ENCODE measurements around the gene CACNA2D4. TPM values are rescaled to one million over a fixed set of nuclear protein-coding genes. Genes with fewer than 3 reads are reported as not detected.

Gene CACNA2D4
- total RNA-seq, 8 experiments from 2014 or later, result 0.22 to 2.5 (median 1.1) TPM

DNA sequence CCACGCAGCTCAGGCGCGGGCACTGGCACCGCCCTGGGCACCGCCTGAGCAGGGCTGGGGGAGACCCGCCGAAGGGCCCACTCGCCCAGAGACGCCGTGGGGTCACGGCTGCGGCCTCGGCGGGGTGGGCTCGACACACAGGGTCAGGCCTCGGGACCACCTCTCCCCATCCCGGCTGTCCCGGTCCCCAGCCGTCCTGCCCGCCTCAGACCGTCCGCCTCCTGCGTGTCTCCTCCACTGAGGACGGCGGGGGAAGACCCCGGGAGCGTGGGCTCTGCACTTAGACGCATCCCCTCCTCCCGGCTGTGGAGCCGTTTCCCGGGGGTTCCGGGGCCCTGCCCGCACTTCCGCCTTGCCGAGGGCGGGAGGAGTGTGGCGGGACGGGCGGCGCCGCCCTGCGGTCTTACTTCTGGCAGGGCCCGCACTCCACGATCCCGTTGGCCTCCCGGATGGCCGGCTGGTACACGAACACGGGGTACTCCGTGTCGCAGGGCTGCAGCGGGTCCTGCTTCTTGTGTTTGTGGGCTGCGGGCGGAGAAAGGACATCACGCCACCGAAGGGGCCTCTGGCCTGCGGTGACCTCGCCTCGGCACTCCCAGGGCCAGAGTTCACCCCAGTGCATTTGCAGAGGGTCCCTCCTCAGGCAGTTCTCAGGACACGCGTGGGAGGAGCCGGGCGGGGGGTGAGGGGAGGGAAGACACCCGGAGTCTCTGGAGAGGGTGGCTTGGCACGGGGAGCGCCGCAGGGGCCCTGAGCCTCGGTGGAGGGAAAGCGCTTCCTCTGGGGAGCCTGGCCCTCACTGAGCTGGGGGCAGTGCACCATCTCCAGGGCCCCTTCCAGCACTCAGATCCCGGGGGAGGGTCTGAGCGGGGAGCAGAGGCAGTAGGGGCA lies 121.2 kb downstream of the CACNA2D4 start:
- peak in 2 of 8 experiments; percentile 8 to 16 for ATAC-seq (replicated peaks in 6 of 8)
- Histone ChIP-seq H3K4me1 (replicated peaks in 1 of 2) (peaks cover 21 to 24% of the 10 kb centered on the region in 2 donors), H3K27ac (no peak overlapping the region), H3K4me3 (no peak overlapping the region)
- 40 to 100% methylated on average over 1 to 5 of the region's 71 CpGs; no CpG with 5 or more reads in 8 of the 10 experiments for WGBS, 10 experiments
- in situ Hi-C loops (cut with MboI; ENCODE audit: low pct_unique_long_range_greater_than_20kb in 2 of 9, low sequenced_read_pairs in 9 of 9, unreplicated experiment in 9 of 9), result loop anchor here in 7 of 9 experiments (10.0 to 25.0 kb wide), 5 partner anchors 135 to 160 kb away; partner anchors contain the start of gene WNT5B (in 3 of the 7)

DNA sequence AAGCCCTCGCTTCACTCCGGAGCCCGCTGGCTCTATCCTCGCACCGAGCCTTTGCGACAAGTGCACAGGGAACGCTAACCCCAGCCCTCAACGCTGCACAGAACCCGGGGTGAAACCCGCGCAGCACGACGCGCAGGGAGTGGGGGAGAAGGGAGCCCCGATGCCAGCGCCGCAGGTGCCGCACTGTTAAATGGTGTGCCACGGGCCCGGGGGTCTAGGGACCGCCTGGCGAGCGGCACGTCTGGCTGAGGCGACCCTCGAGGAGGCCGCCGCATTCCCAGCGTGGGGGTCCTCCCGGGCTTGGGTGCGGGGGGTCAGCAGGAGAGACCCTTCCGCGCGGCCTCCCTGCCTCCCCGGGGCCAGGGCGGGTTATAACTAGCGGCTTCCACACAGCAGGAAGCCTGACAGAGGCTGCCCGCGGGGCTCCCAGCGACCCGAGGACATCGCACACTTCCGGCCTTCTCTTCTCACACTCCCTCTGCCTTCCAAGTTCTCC lies 121.9 kb downstream of the CACNA2D4 start:
- in situ Hi-C loops (cut with MboI; ENCODE audit: low pct_unique_long_range_greater_than_20kb in 2 of 9, low sequenced_read_pairs in 9 of 9, unreplicated experiment in 9 of 9), result loop anchor here in 7 of 9 experiments (10.0 to 25.0 kb wide), 5 partner anchors 134 to 159 kb away; partner anchors contain the start of gene WNT5B (in 3 of the 7)
- peaks cover 15 to 22% of the 10 kb centered on the region in 2 donors for H3K4me1 ChIP-seq (replicated peaks in 1 of 2)
- 7 to 100% (median 26%) methylated on average over 1 to 4 of the region's 43 CpGs; no CpG with 5 or more reads in 7 of the 10 experiments for WGBS, 10 experiments
- ATAC-seq (replicated peaks in 6 of 8), result peak in 4 of 8 experiments; percentile 0 to 26 (median 17)
- peak overlapping the region in 4 of 5 donors; percentile 2 to 19 (median 14) for H3K4me3 ChIP-seq
- H3K27ac ChIP-seq, result no peak overlapping the region

DNA sequence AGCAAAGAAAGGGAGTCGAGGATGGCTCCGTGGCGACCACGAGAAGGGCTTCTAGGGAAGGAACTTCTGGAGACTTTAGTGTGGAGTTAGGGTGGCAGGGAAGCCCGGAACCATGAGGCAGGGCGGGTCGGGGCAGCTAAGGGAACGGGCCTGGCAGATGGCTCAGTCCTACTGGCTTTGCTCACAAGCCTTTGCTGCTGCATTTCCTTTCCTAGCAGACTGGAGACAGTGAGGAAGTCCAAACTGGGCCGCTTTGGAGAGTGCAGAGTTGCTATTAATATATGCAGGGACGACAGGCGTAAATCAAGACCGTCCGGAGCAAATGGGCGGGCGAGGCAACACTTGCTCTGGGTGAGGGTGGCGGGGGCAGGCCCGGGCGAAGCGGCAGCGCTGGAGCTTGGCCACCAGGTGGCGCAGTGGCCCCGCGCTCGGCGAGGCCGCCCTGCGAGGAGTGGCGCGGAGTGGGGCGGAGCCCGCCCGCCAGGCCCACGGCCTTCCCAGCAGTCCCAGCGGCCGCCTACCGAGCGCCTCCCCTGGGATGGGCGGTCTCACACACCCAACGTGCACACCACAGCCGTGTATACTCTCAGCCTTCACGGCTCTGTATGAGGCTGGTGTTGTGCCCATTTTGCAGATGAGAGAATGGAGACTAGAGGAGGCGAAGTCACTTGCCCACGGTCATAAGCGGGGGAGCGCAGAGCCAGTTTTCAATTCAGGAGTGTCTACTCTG lies 122.5 kb downstream of the CACNA2D4 start:
- H3K4me1 ChIP-seq (replicated peaks in 1 of 2), result peaks cover 9 to 17% of the 10 kb centered on the region in 2 donors
- peak overlapping the region in 4 of 5 donors; percentile 2 to 19 (median 14) for H3K4me3 ChIP-seq
- peak; percentile 75 to 93 (median 86) for ATAC-seq (replicated peaks in 6 of 8)
- in situ Hi-C loops (cut with MboI; ENCODE audit: low pct_unique_long_range_greater_than_20kb in 2 of 9, low sequenced_read_pairs in 9 of 9, unreplicated experiment in 9 of 9), result loop anchor here in 7 of 9 experiments (10.0 to 25.0 kb wide), 5 partner anchors 134 to 159 kb away; partner anchors contain the start of gene WNT5B (in 3 of the 7)
- WGBS, 10 experiments, result 0 to 20% (median 1%) methylated on average over 1 to 20 of the region's 45 CpGs; no CpG with 5 or more reads in 5 of the 10 experiments
- H3K27ac ChIP-seq, result no peak overlapping the region

DNA sequence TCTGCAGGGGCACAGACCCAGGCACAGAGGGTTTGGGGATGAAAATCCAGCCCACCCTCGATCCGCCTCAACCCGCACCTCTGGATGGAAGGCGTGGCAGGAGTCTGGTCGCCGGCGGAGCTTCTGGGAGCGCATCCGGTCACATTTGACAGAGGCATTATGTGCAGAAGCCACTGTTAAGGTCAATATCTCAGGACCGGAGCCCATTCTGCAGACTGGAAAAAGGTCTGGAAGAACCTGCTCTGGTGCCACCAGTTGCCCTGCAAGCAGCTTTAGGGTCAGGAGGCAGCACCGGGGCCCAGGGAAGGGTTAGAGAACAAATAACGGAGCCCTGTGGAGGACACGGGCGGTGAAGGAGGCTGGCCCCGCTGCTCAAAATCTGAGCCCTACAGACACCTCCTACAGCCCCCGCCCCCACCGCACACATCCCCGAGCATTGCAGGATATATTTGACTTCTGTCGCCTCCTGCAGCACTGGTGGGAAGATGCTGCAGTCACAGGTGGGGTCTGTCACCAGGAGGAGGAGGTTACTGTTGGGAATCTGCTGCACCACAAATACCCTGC lies 123.1 kb downstream of the CACNA2D4 start:
- H3K4me1 ChIP-seq (replicated peaks in 1 of 2), result peaks cover 3 to 10% of the 10 kb centered on the region in 2 donors
- no peak overlapping the region for H3K4me3 ChIP-seq
- no peak overlapping the region for H3K27ac ChIP-seq
- WGBS, 10 experiments, result 80 to 100% (median 86%) methylated on average over 2 to 8 of the region's 19 CpGs; no CpG with 5 or more reads in 6 of the 10 experiments
- in situ Hi-C loops (cut with MboI; ENCODE audit: low pct_unique_long_range_greater_than_20kb in 2 of 9, low sequenced_read_pairs in 9 of 9, unreplicated experiment in 9 of 9), result loop anchor here in 7 of 9 experiments (10.0 to 25.0 kb wide), 5 partner anchors 133 to 158 kb away; partner anchors contain the start of gene WNT5B (in 3 of the 7)
- no peak for ATAC-seq (replicated peaks in 6 of 8)

DNA sequence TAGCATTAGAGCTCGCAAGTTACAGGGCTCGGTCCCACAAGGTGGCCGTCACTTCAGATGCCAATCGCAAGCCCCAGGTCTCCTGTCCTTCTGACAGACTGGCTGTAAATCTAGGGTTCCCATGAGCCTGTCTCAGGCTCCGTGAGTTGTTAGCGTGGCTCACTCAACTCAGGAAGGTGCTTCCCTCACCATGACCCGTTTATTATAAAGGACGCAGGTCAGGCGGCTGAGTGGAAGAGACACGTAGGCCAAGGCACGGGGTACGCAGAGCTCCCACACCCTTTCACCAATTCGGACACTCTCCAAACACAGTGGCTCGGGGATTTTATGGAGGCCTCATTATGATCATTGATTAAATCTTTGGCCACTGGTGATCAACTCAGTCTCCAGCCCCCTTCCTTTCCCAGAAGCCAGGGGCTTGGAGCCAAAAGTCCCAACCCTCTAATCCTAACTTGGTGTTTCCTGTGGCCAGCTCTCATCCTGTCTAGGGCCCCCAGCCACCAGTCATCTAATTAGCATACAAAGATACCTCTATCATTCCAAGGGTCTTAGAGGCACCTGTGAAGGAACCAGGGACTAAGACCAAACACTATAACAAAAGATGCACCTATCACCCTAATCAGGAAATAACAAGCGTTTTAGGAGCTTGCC lies 123.9 kb downstream of the CACNA2D4 start:
- H3K27ac ChIP-seq, result no peak overlapping the region
- peaks cover 3 to 8% of the 10 kb centered on the region in 2 donors for H3K4me1 ChIP-seq (replicated peaks in 1 of 2)
- ATAC-seq (replicated peaks in 6 of 8), result no peak
- in situ Hi-C loops (cut with MboI; ENCODE audit: low pct_unique_long_range_greater_than_20kb in 2 of 9, low sequenced_read_pairs in 9 of 9, unreplicated experiment in 9 of 9), result loop anchor here in 7 of 9 experiments (5.0 to 25.0 kb wide), 6 partner anchors 132 to 157 kb away; partner anchors contain the start of gene WNT5B (in 3 of the 7)
- 50 to 100% (median 93%) methylated on average over 1 to 7 of the region's 15 CpGs; no CpG with 5 or more reads in 2 of the 10 experiments for WGBS, 10 experiments
- no peak overlapping the region for H3K4me3 ChIP-seq

DNA sequence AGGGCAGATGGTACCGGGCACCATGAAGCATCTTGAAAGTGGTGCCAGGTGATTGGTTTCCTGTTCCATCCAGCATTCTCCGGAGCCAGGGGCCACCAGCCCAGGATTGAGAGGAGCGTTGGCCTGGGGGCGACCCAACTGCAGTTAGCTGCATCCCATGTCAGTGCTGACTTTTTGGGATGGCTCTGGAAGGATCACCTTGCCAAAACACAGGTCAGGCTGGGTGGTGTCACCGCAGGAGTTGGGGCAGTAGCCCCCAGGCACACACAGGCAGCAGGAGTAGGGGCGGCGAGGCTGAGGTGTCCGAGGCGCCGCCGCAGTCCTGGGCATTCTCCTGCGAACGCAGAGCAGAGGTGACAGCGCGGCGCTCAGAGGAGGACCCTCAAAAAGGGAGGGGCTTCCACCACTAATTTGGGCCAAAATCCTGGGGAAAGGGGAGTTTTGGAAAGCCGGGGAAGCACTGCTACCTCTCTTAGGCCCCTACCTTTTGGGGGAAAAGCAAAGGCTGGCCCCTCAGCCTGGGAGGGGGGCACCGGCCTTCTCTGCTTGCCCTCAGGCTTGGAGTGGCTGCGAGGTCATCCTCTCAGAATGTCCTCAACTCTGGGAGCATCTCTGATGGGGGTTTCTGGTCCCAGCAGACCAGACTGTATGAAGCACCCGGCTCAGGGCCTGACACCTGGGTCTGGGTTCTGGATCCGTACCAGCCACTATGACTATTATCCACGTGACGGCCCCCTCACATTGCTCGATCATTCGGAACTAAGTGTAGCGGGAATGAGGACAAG lies 124.8 kb downstream of the CACNA2D4 start:
- in situ Hi-C loops (cut with MboI; ENCODE audit: low pct_unique_long_range_greater_than_20kb in 2 of 9, low sequenced_read_pairs in 9 of 9, unreplicated experiment in 9 of 9), result loop anchor here in 7 of 9 experiments (5.0 to 25.0 kb wide), 6 partner anchors 131 to 156 kb away; partner anchors contain the start of gene WNT5B (in 3 of the 7)
- 68 to 100% (median 92%) methylated on average over 1 to 15 of the region's 26 CpGs; no CpG with 5 or more reads in 5 of the 10 experiments for WGBS, 10 experiments
- no peak for ATAC-seq (replicated peaks in 6 of 8)
- no peak overlapping the region for H3K27ac ChIP-seq
- H3K4me3 ChIP-seq, result no peak overlapping the region
- peaks cover 3 to 8% of the 10 kb centered on the region in 2 donors for H3K4me1 ChIP-seq (replicated peaks in 1 of 2)

DNA sequence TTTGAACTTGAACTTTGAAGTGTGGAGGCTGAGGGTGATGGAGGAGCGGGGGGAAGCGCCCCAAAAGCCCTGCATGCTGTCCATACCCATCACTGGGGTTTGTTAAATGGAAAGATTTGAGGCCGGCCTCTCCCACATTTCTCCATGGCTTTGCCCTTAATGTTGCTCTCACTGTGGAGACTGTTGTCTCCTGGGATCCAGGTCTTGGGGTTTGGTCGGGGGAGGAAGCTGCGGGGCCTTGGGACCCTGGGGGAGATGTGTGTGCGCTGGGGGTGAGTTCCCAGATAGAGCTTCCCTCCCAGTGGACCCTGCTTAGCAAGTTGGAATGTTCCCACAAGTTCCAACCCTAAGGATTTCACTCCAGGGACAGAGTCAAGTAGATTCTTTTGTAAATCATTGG lies 126.0 kb downstream of the CACNA2D4 start:
- 60 to 100% (median 100%) methylated on average over 1 to 2 of the region's 6 CpGs; no CpG with 5 or more reads in 7 of the 10 experiments for WGBS, 10 experiments
- H3K27ac ChIP-seq, result no peak overlapping the region
- in situ Hi-C loops (cut with MboI; ENCODE audit: low pct_unique_long_range_greater_than_20kb in 2 of 9, low sequenced_read_pairs in 9 of 9, unreplicated experiment in 9 of 9), result loop anchor here in 7 of 9 experiments (5.0 to 25.0 kb wide), 6 partner anchors 130 to 155 kb away; partner anchors contain the start of gene WNT5B (in 3 of the 7)
- H3K4me1 ChIP-seq (replicated peaks in 1 of 2), result peaks cover 3 to 8% of the 10 kb centered on the region in 2 donors
- no peak for ATAC-seq (replicated peaks in 6 of 8)
- no peak overlapping the region for H3K4me3 ChIP-seq

DNA sequence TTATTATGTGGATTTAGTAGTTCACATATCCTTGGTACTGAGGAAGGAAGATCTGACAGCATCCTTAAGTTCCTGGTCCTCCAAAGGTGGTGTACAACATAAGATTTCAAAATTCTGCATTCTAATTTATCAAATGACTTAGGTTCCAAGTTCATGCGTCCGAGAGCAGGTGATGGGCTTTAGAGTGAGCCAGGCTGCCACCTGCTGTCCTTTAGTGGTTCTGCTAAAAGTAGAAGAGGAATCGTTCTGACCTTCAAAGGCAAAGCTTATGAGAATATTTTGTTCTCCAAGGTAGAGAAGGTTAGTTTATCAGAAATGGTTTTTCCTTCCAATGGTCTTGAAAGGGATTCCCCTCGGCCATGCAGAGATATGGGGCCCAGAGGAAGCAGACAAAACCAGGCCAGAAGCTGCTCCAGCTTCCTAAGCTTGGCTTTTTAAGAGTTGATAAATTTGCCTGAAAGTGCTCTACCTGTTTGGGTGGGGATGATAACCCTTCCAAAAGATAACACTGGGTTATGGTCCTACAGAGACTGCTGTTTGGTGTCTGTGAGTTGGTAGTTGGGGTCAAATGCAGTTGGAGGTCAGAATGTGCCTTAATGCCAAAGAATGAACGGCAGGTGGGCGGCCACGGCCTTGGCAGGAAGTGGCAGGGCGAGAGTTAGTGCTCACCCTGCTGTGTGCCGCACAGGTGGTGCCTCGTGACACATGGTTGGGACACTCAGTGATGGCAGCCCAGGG lies 127.2 kb downstream of the CACNA2D4 start:
- Histone ChIP-seq H3K27ac (no peak overlapping the region), H3K4me3 (no peak overlapping the region), H3K4me1 (replicated peaks in 1 of 2) (peaks cover 3 to 6% of the 10 kb centered on the region in 2 donors)
- ATAC-seq (replicated peaks in 6 of 8), result no peak
- in situ Hi-C loops (cut with MboI; ENCODE audit: low pct_unique_long_range_greater_than_20kb in 2 of 9, low sequenced_read_pairs in 9 of 9, unreplicated experiment in 9 of 9), result loop anchor here in 7 of 9 experiments (5.0 to 25.0 kb wide), 6 partner anchors 129 to 154 kb away; partner anchors contain the start of gene WNT5B (in 3 of the 7)
- 0 to 87% (median 8%) methylated on average over 1 to 6 of the region's 10 CpGs; no CpG with 5 or more reads in 2 of the 10 experiments for WGBS, 10 experiments

DNA sequence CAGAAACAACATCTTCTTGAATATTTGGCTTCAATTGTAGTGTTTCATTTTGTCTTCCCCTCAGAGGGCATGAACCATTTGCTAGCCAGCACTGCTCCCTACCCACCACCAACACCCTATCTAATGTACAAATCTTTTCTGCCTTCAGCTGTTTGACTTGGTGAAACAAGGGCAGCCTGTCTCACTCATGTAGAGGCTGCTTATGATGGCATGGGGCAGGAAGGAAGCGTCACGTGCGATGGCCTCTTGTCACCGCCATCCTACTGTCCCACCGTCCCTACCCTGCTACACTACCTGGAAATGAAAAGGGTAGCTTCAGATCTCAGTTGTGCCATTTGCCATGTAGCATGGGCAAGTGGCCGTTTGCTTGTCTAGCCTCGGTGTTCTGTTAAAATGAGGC lies 128.0 kb downstream of the CACNA2D4 start:
- in situ Hi-C loops (cut with MboI; ENCODE audit: low pct_unique_long_range_greater_than_20kb in 2 of 9, low sequenced_read_pairs in 9 of 9, unreplicated experiment in 9 of 9), result loop anchor here in 7 of 9 experiments (5.0 to 25.0 kb wide), 6 partner anchors 128 to 153 kb away; partner anchors contain the start of gene WNT5B (in 3 of the 7)
- H3K27ac ChIP-seq, result no peak overlapping the region
- H3K4me1 ChIP-seq (replicated peaks in 1 of 2), result no peaks in the 10 kb centered on the region
- no peak for ATAC-seq (replicated peaks in 6 of 8)
- WGBS, 10 experiments, result 60 to 100% (median 91%) methylated on average over 1 to 6 of the region's 7 CpGs; no CpG with 5 or more reads in 4 of the 10 experiments
- no peak overlapping the region for H3K4me3 ChIP-seq

DNA sequence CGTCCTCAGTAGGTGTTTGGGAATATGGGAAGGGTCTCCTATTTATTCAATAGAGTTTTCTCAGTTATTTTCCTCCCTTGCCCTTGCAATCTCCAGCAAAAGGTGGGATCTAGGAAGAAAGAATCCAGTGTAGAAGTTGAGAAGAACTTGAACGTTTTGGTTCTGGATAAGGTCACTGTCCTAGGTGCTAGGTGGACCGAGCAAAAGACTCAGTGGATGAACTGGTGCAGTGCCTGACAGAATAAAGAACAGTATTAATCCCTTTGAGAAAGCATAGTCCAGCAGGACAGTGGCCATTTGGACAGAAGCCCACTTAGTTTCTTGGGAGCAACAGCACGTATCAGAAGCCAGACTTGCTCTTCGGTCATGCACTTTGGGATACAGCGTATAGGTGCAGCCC lies 130.7 kb downstream of the CACNA2D4 start:
- in situ Hi-C loops (cut with MboI; ENCODE audit: low pct_unique_long_range_greater_than_20kb in 2 of 9, low sequenced_read_pairs in 9 of 9, unreplicated experiment in 9 of 9), result loop anchor here in 8 of 9 experiments (5.0 to 25.0 kb wide), 5 partner anchors 125 to 150 kb away; partner anchors contain the start of gene WNT5B (in 3 of the 8)
- Histone ChIP-seq H3K27ac (no peak overlapping the region), H3K4me1 (replicated peaks in 1 of 2) (no peaks in the 10 kb centered on the region), H3K4me3 (no peak overlapping the region)
- WGBS, 10 experiments, result 0 to 100% (median 87%) methylated on average over 1 to 6 of the region's 6 CpGs
- no peak for ATAC-seq (replicated peaks in 6 of 8)

Measured in motor neuron (in vitro differentiated cells).